Right lobe of liver (tissue), 4 donors: Measurements from ENCODE around the gene HBP1.

Source experiments
- POLR2A ChIP-seq: fragments of 450-650 bp; IDR thresholded peaks from one replicate; pipeline ENCODE4 v1.6.1; 2017; ENCODE audit warnings: antibody characterized with exemption, mild to moderate bottlenecking
- TF ChIP-seq, protein P1 (sequence below), 4 donors: fragments of 200-600 bp in 3 of 4; fragments of 450-650 bp in 1 of 4; IDR thresholded peaks; one replicate each; pipeline versions ENCODE4 v1.5.1 to v1.8.0; 2016 to 2022; ENCODE audit warnings: antibody characterized with exemption in 4 of 4, mild to moderate bottlenecking in 2 of 4
- donor health status: DM: no; HTN: no; CAD: no.
- donor health status: DM: no; HTN: no; CAD: no.
- donor health status: DM: no; HTN: yes; CAD: no.

DNA sequence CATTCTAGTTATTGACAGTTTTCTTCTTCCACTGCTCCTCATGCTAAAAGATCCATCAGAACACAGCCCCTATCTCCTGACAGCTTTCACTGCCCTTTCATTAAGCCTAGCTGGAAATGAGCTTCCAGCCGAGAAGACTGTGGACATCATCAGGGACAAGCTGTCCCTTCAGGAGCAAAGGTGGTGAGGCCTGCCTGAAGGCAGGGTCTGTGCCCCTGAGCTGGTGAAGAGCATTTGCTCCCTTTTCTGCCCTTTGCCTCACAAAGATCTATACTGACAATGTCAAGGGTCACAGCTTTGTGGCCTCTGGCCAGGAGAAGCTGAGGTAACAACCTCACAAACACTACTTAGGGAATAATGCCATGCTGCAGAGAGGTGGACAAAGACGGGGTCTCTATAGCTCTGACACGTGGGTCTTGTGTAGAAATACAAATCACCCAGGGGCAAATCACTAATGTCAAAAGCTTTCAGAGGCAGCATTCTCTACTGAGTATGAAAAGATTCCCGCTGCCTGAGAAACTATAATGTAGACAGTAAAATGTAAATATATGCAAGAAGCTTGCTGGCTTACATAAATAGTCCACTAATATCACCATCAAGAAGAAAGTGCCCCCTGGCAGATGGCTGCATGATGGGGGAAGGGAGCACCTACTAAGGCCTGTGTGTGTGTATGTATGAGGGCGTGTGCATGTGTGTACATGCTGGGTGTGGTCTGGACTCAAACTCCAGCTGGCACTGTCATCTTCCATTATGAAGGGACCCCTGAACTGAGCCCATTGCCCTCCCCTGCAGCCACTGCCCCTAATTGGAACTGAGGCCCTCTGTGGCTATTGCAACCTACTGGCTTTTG, 55.8 kb downstream of the HBP1 start:
- TF ChIP-seq, protein P1, sequence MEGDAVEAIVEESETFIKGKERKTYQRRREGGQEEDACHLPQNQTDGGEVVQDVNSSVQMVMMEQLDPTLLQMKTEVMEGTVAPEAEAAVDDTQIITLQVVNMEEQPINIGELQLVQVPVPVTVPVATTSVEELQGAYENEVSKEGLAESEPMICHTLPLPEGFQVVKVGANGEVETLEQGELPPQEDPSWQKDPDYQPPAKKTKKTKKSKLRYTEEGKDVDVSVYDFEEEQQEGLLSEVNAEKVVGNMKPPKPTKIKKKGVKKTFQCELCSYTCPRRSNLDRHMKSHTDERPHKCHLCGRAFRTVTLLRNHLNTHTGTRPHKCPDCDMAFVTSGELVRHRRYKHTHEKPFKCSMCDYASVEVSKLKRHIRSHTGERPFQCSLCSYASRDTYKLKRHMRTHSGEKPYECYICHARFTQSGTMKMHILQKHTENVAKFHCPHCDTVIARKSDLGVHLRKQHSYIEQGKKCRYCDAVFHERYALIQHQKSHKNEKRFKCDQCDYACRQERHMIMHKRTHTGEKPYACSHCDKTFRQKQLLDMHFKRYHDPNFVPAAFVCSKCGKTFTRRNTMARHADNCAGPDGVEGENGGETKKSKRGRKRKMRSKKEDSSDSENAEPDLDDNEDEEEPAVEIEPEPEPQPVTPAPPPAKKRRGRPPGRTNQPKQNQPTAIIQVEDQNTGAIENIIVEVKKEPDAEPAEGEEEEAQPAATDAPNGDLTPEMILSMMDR (IDR thresholded peaks at IDR 0.05) = no peak
- TF ChIP-seq POLR2A = no peak
